Ureter (tissue), 1 donor: ENCODE measurements around the gene CYFIP2. TPM values are rescaled to one million over a fixed set of nuclear protein-coding genes. Genes with fewer than 3 reads are reported as not detected.

Experiments
- DNase-seq: peaks from one replicate; pipeline ENCODE4 v3.0.0-alpha.2; 2020; ENCODE audit warnings: low spot score
- total RNA-seq: library from RNA; stranded (reverse); gene quantifications from one replicate; pipeline ENCODE4 v1.2.4, GENCODE V29; 2023
- donor health status: DM: yes; HTN: yes; CAD: no.

The CYFIP2 gene
- total RNA-seq, 1 donor from 2014 or later = 45.3 TPM

DNA sequence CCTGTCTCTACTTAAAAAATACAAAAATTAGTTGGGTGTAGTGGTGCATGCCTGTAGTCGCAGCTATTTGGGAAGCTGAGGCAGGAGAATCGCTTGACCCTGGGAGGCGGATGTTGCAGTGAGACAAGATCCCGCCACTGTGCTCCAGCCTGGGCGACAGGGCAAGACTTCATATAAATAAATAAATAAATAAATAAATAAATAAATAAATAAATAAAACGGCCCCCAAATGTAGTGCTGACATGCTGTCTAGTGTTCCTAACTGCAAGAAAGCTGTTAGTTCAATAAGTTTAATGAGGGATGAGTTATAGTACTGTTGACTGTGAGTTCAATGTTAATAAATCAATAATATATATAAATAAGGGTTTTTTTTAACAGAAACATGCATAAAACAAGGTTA lies 7.5 kb upstream of the CYFIP2 start:
- no peak for DNase-seq

DNA sequence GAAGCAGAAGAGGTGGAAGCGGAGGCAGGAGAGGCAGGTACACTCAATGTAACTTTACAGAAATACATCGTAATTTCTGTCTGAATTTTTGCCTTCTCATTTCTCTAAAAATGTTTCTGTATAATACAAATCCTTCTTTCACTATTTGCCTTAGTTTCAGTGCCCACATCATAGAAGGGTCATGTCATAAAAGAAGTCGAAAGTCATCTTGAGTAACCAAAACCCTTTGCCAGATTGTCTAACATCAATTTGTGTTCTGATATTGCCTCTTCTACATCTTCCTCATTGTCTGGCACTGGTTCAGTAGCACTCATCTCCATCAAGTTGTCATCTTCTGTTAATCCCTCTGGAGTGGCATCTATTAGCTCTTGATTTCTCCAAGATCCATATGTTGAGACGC lies 6.2 kb upstream of the CYFIP2 start:
- no peak for DNase-seq

DNA sequence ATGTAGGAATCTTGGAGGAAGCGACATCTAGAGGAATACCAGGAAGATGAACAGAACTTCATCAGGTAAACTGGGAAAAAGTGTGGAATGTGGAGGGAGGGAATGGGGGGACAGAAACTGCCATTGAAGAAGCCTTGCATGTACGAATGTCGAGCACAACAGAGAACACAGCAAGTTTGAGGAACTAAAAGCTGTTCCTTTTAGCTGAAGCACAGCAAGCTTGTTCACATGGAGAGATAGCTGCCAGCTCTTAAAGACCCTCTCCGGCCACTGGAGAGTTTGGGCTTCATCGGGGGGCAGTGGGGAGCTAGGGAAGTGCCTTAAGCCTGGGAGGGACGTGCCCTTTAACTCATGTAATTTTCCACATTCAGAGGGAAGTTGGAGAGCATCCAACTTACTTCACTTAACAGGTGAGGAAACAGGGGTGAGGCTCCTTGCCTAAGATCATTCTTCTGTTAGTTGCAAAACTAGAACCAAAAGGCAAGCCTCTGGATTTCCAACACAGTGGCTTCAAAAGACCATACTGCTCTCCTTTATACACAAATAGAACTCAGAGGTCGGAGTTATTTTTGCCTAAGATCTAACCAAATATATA lies 2.3 kb upstream of the CYFIP2 start:
- no peak for DNase-seq

DNA sequence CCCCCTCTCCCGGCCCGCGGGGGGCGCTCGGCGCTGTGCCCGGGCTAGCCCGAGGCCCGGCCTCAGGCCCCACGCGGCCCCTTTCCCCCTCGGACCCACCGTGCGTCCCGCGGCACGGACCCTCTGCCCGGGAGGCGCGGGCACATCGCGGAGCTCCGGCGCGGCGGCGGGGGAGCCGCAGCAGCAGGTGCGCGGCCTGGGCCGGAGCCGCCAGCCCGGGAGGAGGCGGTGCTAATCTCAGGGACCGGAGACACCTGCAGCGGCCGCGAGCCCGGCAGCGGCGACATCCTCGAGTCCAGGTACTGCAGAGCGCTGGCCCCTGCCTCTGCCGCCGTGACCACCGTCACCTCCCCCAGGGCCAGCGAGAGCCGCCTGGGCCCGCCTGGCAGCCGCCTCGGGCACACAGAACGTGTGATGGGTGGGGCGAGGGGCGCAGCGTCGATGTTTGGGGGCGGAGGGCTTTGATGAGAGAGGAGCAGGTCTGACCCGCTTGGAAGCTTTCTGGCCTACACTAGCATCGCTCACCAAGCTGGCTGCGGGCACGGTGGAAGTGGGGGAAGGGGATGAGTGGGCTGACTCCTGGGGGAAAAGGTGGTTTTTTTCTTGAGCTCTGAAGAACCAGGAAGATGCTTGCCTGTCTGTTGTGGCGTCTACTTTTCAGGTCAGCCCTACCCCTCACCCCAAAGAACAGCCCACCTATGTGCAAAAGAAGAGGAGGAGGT lies 524 bp downstream of the CYFIP2 start:
- no peak for DNase-seq

DNA sequence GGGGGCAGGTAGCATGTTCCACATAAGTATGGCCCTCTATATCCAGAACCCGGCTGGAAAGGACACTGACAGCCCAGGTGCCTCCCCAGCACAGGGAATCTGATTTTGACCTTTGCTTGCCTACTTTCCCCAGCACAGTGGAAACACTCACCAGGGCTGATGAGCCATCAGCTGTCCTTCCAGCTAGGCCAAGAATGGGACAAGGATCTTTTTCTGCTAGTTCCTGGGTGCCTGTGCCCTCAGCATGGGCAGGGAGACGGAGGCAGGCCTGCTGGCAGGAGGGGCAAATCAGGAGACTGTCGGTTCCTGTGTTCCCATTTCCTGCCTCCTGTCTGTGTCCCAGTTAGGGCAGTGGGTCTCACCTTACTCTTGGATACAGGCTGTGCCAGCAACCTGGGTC lies 1.1 kb downstream of the CYFIP2 start:
- no peak for DNase-seq

DNA sequence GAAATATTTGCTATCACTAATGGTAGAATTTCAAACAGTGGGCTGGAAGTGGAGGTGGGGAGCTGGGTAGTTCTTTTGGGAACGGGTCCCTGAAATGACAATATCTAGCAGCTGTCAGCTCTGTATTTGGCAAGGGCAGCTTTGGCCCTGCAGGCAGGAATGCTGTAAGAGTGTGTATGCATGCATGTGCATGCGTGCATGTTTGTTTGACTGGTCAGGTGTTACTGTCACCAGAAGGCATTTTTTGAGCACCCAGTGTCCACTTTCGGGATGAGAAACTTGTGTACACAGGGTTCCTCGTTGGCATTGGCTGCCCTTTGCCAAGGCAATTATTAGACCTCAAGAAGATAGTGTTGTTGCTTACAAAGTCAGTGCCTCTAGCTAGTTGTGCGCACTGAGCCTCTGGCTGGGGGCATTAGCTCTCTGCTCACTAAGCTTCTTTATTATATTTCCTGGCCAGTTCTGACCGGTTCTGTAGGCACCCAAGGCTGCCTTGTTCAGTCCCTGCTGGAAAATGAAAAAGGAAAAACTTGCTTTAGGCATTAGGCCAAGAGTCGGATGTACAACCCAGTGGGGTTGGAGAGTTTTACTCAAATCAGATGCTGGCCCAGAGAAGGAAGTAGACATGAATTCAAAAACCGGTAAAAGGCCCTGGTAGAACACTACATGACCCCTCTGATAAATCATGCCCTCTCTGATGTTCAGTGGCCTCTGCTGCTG lies 2.0 kb downstream of the CYFIP2 start:
- DNase-seq = no peak

DNA sequence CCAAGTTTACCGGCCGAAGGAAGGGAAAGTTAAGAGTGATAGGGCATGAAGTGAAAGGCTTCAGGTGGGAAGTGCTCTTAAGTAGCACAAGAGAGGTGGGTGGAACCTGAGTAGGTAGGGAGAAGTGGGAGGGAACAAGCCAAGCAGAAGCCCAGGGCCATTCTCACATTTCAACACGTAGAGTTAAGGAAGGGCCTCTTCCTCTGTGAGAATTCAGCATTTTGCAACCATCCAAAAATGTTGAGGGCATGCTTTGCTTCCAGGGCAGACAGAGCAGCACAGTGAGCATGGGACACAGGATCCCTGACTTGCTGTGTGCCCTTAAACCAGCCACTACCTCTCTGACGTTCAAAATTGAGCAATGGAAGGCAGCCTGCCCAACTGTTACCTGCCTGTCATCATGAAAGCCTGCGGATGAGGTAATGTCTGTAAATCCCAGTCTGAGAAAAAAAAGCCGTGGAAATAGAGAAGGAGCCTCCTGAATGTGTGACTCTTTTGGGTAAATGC lies 3.3 kb downstream of the CYFIP2 start:
- DNase-seq = no peak

DNA sequence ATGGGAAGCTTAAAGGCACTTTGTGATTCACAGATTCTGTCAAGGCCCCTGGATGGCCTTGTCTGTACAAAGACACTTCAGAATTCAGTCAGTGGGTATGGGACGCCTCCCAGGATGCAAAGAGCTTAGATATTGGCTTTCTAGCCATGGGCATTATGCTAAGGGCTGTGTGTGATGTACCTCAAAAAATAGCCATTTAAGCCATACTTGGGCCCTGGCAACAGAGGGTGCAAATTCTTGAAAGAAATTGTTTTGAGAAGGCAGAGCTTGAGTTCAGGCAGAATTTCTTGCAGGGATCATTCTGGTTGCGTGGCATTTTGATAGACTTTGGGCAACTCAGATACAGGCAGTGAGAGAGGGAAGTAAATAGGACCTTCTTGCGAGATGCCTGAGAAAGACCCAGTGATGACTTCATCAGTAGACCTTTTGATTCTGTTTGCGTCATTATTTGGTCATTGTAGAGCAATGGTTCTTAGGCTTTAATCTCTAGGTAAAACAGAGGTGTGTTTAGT lies 3.9 kb downstream of the CYFIP2 start:
- DNase-seq = no peak

DNA sequence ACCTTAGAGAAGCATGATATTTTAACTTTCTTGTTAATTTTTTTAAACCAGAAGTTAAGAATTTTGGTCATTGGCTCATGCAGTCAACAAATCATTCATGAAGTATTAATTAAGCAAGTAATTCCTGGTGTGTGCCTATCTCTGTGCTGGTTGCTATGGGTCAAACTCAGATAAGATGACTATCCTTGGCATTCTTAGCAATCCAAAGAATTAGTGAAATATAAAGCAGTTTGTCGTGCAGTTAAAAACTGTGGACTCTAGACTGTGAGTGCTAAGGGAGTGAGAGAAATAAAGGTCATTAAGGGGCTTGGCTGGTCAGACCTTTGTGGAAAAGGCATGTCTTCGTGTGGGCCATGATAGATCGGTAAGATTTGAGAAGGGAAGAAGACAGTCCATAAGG lies 4.8 kb downstream of the CYFIP2 start:
- no peak for DNase-seq

DNA sequence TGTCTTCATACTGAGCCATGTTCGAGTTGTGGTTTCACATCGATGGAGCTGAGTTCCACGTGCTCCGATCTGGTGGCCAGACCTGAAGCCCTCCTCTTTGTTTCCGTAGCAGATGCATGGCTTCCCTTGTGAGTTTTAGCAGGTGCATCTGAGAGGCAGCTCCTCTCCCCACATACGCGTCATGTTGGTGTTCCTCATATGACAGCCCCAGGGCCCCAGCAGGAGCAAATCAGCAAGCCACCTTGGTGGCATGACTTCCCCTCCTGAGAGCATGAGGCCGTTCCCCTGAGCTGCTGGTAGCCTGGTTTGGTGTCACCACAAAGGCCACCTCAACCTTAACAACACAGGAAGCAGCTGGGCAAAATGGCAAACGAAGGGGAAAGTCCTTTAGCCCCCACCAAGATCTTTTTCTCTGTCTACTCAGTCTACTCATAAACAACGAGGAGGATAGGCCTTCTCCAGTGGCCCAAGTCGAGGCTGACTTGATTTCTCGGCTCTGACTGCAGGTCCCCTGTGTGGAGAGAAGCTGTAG lies 5.9 kb downstream of the CYFIP2 start:
- no peak for DNase-seq

DNA sequence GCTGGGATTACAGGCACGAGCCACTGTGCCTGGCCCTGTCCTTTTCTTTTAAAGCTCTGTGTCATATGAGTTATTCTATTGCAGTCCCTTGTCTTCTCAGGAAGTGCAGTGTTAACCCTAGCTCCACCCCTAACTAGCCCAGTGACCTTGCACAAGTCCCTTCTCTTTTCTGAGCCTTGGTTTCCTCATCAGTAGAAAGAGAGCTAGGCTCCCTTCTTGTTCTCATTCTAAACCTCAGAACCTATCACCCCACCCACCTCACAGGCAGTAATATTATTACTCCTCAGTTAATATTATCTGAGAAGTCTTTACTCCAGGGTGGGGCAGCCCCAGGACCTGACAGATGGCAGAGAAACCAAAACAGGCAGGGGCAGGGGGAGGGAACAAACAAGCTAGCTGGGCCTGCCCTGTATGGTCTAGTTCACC lies 7.2 kb downstream of the CYFIP2 start:
- DNase-seq = no peak

DNA sequence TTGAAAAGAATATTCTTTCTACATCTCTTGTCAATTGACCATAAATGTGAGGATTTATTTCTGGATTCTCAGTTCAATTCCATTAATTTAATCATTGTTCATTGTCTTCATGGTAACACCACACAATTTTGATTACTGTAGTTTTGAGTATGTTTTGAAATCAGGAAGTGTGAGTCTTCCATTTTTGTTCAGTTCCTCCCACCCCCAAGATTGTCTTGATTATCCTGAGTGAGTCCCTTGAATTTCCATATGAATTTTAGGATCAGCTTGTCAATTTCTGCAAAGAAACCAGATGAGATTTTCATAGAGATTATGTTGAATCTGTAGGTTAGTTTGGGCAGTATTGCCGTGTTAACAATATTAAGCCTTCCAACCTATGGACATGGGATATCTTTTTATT lies 9.5 kb downstream of the CYFIP2 start:
- no peak for DNase-seq

DNA sequence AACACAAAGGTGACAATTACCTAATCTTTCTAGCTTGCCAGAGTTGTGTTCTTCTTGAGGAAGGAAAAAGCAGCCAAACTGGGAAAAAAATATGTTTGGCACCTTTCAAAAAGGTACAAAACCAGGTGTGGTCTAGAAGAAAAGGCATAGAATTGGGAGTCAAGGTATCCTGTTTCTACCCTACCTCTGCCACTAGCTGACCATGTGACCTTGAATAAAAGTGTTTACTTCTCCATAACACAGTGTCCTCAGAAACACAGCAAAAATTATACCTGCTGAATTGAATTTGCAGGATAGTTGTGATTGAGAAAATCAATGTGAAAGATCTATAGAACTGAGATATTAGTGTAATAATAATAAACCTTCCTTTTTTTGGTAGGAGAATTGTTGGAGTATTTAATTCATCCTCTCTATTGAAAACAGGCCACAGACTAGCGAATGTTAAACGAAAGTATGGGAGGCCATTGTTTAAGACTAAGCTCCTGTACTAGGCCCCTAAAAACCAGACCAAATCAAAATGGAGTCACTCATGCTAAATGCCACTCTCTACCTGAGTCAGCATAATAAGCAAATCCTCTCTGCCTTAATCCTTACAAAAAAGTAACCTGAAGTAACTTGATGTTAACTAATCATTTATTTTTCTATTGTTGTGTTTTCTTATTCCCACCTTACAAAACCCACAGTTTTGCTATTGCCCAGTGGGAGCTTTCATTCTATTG lies 12.6 kb downstream of the CYFIP2 start:
- DNase-seq = no peak

DNA sequence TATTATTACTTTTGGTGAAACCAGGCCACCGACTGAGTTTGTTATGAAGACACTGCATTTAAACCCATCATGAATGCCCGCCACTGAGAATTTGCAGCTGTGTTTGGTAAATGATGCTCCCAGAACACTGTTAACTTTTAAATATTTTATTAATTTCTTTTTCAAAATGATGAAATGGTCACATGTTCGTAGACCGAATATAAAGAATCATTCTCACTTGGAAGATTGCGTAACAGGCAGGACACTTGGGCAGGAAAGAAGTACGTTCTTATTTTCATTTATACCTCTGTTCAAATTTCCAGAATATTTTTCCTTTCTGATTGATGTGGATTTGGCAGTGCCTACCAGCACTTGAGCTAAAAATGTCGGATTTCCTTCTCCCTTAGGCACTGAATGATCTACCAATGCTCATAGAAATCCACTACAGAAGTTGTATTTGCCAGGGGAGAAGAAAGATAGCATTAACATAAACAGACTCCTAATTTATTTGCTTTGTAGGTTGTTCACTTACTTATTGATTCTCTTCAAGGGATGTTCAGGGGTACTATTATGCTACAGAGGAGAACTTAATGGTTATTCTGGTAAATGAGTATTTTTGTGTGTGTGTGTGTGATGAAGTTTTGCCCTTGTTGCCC lies 13.8 kb downstream of the CYFIP2 start:
- DNase-seq = no peak

DNA sequence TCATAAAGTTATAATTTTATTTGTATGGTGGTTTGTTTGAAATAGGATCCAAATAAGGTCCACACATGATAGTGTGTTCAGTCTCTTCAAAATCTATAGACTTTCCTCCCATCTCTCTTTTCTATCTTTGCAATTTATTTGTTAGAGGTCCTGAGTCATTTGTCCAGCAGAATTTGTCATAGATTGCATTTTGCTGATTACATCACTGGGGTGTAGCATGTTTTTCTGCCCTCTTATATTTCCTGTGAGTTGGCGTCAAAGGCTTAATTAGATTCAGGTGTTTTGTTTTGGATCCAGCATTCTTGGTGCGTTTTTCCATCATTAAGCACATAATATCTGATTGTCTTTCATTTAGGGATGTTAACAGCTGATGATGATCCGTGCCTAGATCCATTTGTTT lies 15.0 kb downstream of the CYFIP2 start:
- no peak for DNase-seq

DNA sequence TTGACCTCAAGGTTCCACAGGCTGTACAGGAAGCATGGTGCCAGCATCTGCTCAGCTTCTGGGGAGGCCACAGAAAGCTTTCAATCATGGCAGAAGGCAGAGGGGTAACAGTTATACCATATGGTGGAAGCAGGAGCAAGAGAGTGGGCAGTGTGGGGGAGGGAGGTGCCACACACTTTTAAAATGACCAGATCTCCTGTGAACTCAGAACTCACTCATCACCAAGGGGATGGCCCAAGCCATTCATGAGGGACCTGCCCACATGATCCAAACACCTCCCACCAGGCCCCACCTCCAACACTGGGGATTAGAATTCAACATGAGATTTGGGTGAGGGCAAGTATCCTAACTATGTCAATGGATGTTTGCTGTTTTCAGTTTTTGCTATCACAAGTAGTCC lies 16.2 kb downstream of the CYFIP2 start:
- no peak for DNase-seq

DNA sequence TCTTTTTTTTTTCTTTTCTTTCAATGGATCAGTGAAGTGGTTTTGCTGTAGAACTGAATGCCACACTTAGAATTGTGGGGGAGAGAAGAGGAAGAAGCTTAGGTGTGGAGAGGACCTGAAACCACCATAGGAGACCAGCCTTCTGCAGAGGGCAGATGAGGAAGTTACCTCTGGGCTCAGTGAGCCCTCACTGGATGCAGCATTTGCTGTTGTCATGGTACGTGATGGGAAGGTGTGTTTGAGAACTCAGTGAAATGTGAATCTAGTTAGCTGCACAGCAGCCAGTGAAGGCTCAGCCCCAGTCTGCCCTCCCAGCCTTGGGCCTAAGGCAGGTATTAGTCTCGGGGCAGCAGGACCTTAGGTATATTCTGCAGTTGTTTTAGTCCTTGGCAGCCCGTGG lies 17.5 kb downstream of the CYFIP2 start:
- no peak for DNase-seq

DNA sequence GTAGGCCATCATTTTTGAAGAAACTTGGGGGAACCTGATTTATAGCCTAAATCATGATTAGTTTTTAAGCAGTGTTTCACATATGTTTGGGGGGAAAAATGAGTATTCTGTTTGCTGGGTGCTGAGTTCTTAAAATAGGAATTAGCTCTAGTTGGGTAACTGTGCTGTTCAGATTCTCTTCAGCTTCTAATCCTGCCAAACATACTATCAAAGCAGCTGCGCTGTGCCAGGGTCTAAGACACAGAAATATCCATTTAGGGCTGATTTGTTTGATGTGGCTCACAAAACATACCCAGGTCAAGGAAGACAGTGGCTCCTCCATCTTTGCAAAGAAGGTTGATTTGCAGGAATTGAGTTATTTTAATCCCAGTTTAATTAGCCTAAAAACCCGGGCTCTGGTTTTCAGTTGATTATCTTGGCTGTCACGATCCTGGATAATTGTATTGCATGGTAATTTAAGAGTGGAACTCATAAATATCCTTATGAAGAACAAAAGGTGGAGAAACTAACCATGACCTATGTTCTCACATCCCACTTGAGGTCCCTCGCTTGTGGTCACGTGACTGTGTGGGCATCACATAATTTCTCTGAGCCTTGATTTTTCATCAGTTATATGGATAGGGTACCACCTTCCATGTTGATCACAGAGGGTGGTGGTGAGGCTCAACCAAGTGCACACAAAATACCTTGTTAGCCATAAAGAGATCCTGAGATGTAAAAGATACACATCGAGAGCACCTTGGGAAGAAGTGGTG lies 18.7 kb downstream of the CYFIP2 start:
- DNase-seq = no peak

DNA sequence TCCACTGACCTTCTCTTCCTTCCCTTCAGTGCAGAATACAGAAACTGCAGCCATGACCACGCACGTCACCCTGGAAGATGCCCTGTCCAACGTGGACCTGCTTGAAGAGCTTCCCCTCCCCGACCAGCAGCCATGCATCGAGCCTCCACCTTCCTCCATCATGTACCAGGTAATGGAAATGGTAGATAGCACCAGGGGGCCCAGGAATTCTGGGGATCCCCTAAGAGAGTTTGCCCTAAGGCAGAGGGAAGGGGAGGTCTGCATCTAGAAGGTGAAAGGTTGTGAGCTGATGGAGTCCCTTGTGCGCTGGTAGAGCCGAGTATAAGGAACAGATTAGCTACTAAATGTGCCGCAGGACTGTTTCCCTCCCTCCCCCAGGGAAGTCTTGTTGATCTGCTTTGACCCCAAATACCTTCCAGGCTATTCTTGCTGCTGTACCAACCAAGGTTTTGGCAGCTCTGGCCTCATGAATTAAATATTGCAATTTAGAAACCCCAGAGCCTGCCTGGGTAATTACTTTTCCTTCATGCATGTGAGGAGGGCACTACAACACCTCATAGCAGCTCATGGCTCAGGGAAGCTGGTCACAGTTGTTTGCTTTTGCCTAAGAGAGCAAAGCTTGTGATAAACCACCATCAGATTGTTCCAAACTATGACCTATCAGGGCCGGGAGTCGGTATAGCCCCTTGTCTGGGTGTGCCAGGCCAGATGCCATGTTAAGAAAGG lies 19.6 kb downstream of the CYFIP2 start:
- no peak for DNase-seq

DNA sequence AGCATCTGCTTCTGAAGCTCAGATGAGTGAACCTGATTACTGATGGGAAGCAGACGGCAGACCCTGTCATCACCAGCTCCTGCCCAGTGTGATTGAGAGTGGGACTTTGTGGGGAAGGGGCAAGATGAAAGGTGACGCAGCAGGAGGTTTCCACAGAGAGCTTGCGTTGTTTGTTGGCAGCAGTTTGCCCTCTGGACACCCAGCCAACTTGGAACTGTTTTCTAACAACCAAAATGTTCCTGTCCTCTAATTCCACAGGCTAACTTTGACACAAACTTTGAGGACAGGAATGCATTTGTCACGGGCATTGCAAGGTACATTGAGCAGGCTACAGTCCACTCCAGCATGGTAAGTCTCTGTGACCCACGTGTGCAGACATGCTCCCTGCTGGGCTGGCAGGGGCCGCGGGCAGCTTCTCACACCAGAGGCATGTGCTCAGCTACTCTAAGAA lies 20.9 kb downstream of the CYFIP2 start:
- no peak for DNase-seq
